HG02970 (cell line): ENCODE data around the gene RARRES1.

Source experiments
- ATAC-seq: cut with Tn5 transposase; IDR thresholded peaks from one replicate; pipeline ENCODE4 v1.9.1; 2021; ENCODE audit warnings: mild to moderate bottlenecking, moderate library complexity, moderate number of reproducible peaks; ENCODE audit not compliant: unreplicated experiment, low FRiP score

RARRES1 gene, protein sequence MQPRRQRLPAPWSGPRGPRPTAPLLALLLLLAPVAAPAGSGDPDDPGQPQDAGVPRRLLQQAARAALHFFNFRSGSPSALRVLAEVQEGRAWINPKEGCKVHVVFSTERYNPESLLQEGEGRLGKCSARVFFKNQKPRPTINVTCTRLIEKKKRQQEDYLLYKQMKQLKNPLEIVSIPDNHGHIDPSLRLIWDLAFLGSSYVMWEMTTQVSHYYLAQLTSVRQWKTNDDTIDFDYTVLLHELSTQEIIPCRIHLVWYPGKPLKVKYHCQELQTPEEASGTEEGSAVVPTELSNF

DNA sequence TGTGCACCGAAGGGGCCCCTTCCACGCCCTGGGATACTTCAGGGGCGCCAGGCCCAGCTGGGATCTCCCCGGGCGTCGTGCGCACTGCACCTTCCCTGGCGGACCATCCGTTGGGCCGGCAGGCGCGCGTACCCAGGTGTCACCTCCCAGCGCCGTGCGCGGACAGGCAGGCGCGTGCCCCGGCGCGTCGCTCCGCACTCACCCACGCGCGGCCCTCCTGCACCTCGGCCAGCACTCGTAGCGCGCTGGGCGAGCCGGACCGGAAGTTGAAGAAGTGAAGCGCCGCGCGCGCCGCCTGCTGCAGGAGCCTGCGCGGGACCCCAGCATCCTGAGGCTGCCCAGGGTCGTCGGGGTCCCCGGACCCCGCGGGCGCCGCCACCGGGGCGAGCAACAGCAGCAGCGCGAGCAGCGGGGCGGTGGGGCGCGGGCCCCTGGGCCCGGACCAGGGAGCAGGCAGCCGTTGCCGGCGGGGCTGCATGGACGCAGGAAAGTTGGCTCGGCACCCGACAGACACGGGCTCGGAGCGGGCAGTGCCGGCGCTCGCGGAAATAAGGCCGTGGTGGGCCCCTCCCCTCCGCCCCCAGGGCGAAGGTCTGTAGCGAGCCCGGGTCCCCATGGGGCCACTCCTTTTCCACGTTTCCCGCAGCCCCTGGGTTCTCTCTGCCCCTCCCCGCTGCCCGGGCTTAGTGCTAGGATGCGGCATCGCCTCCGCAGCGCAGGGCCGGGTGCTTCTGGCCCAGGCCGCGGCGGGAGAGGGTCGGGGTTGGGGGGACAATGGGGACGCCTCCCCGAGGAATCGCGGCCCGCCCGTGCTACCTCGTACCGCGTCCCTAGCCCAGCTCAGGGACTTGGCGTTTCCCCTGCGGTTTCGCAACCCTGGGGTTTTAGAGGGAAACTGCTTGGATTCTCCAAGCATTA, at the start of gene RARRES1:
Gene RARRES1 (minus strand): TSS at position 520 of the 918 bp plus-strand sequence. CDS start 42 bp downstream, at position 478.
- ATAC-seq: peak; percentile 80

DNA sequence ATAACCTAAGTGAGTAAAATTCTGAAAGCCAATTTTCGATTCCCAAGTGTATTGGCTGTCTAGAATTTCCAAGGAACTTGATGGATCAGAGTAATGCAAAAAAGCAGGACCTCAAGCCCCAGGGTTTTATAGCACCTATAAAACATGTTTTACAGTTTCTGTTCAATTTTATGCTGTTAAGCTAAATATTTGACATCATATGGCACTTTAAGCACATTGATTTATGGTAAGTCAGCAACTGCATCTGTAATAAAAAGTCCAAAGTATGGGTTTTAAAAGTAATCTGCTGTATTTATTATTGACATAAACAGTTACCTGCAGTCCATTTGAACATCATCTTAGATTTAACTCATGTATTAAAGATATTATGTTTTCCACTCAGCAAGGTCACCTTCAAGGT, 49.6 kb upstream of the RARRES1 start:
- ATAC-seq: no peak

DNA sequence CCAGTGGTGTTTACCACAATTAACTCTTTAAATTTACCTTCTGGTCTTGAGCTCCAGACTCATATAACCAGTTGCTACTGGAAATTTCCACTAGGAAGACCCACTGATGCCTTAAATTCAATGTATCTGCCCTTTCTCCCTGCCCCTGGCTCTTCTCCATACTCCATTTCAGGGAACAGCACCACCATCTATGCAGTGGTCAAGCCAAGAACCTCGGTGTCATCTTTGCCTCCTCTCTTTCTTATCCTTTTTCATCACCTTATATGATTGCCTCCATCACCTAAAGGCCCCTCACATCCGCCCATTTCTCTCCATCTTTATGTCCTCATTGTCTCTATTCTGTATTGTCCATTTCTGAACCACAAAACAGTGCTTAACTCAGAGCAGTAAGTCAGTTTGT, 48.9 kb upstream of the RARRES1 start:
- ATAC-seq: no peak

DNA sequence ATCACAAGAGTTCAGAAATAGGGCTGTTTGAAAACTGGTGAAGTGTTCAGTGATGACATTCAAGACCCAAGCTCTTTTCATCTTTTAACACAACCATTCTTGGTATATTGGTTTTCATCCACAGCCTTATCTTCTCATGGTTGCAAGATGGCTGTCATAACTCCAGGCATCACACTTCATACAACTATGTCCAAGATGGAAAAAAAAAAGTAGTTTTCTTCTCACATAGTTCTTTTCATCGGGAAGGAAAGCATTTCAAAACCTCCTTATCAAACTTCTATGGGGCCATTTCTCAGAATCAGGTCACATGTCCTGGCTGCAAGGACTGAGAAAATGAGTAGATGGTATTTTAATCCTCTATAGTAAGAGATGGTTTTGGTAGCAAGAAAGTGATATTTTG, 48.5 kb upstream of the RARRES1 start:
- ATAC-seq: no peak

DNA sequence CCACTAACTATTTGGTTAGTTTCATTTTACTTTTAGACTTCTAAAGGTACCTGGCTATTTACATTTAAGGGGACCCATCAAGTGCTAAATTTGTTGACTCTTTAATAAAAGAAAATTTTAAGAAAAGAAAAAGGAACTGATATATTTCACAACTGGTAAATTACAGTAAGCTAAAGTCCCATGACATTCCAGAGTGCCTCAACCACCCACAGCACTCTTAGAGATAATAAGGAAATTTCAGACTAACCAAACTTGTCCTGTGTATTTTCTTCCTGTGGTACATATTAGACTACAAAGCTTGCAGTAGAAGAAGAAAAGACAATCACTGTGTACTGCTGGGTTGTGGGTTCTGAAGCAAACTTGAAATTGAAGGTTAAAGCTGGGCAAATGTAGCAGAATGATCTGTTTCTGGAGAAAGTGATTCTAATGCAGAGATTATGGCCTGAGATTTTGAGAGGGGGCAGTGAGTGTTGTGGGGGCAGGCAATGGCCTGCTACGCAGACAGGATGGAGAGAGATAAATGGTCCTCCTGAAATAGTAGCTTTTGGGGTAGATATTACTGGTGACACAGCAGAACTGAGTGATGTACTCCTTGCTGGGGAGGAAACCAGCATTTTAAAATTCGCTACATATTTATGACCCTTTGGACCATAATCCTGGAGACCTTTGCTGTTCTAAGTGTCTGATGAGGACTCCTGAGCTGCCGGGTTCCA, 45.1 kb upstream of the RARRES1 start:
- ATAC-seq: no peak

DNA sequence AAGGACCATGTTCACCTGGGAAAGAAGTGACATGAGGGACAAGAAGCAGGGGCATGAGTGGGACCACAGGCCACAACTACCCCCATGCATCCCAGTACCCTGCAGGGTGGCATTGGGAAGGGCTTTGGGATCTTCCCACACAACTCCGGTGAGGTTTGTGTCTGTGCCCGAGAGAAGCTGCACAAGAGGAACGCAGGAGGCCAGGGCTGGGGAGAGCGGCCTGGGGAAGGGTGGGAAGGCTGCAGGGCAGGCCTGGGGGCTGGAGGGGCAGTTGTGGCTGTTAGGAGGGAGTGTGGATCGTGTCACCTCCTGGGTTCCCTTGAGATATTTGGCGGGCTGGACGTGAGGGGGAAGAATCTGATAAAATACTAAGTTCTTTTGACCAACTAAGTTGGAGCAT, 44.3 kb upstream of the RARRES1 start:
- no peak for ATAC-seq

DNA sequence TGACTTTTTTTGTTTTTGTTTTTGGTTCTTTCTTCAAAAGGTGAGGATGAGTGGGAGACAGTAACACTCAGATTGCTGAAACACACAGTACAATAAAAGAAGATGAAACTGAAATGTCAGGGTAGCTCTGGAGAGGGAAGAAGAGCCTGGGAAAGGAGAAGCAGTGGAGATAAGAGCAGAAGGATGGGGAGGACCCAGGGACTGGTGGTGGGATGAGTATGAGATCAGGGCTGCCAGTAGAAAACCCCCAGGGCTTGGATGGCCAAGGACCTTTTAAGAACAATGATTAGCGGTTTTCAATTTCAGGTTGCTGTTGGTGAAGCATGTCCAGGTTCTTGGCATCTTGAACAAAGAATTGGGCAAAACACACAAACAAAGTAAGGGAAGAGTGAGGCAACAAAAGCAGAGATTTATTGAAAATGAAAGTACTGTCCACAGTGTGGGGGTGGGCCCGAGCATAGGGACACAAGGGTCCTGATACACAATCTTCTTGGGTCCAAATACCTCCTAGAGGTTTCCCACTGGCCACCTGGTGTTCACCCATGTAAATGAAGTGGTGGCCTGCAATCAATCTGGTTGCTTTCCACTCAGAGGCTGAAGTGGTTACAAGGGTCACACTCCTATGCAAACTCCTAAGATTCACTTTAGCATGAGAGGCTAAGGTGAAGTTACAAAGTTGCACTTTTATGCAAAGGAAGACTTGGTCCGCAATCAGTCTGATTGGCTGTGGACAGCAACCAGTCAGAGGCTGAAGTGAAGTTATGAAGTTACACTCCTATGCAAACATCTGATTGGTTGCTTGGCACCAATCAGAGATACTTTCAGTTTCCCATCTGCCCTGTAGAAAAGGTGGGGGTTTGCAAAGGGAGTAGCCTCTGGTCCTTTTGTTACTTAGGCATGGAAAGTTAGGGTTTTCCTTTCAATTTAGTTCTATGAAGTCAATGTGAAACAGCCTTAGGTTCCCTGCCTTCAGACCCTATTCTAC, 43.5 kb upstream of the RARRES1 start:
- ATAC-seq: no peak

DNA sequence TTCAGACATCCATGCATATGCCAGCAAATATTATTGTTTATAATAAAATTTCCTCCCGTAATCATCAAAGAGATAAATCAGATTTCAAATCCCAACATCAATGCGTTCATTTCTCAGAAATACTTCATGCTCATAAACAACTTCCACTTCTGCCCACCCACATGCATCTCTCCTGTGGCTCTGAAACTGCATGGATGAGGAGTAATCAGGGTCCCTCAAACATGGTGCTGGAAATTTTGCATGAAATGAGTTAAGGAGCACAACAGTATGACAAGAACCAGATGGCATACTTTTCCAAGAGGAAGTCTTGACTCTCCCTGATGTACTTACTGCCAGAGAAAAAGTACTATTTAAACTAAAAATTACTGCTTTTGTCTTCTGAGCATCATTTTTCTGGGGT, 42.7 kb upstream of the RARRES1 start:
- no peak for ATAC-seq

DNA sequence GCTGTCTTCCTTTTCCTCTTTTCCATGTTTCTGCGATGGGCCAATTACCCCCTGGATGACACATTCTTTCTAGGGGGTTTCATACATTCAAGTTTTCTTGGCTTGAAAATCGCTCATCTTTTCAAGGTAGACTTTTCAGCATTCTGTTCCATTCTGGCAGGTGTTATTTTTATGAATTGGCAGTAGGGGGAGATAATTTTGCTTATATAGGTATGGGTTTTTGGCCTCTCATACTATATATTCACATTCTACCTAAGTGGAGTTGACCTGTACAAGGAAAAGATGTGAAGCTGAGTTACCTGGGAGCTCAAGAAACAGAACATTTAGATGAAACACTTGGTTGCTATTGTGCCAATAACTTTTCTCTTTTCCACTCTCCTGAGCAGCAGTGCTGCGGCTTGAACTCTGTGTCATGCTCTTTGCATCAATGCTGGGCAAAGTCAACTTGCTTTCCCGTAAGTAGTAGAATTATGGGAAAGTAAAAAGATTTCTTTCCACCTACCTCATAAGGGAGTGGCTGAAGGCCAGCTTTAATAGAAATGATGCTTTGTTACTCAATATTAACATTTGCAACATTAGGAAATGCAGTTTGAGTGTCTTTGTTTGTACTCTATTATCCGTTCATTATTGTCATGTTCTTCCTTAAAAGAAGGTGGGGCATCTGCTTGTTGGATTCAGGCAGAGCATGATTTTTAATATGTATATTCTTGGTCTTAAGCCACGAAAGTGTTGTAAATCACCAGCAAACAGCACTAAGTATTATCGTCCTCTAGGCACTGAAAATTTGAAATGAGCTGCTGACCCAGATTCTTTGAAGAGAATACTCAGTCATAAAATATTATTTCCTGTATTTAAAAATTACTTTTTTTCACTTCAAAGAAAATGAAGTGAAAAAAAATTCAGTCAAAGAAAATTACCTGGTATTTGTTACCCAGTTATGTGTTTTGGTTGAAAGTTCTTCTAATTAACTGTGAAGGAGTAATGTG, 41.9 kb upstream of the RARRES1 start:
- no peak for ATAC-seq

DNA sequence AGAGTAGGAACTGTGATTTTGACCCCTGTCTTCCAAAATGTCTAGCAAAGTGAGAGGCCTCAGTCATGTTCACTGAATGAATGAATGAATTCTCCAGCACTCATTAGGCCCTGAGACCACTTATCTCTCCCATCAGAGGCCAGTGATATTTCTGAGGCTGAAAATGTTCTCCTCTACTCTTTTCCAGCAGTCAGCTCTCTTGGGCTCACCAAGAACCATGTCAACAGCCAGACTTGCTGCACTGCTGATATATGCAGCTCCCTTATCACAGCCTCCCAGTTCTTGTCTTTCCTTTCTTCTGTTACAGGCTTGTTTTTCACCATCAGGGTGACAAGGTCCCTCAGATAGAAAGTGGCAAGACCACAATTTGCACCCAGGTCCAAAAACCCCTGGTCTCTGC, 40.9 kb upstream of the RARRES1 start:
- no peak for ATAC-seq

DNA sequence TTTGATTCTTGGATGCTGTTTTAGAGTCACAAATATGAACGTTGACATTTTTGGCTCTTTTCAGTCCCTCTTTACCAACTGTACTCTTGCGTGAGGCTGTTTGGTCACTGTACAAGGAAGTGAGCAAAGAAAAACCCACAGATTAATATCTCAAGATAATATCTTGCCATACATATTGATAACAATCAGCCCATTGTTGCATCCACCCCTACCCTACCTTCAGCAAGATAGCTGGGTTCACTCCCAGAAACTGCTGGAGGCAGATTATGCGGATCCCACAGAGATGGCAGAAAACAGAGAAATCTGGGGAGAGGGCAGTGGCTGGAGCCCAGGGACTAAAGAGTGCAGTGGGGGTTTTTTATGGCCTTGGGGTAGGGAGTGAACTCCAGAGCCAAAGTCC, 39.7 kb upstream of the RARRES1 start:
- ATAC-seq: no peak

DNA sequence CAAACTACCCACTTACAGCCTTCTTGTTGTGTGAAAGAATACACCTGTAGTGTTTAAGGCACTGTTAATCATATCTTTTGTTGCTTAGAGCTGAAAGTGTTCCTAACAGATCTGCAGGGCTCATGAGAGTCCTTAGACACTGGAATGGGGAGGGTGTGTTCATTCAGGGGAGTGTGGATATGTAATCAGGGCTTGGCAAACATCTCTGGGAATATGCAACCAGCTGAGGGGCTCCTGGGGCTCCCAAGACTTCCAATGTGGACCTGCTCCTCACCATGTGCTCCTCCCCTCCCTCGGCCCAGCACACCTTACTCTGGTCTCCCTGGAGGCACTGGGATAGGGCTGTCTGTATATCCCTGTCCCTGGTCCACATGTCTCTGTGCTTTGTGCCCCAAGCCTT, 39.3 kb upstream of the RARRES1 start:
- no peak for ATAC-seq

DNA sequence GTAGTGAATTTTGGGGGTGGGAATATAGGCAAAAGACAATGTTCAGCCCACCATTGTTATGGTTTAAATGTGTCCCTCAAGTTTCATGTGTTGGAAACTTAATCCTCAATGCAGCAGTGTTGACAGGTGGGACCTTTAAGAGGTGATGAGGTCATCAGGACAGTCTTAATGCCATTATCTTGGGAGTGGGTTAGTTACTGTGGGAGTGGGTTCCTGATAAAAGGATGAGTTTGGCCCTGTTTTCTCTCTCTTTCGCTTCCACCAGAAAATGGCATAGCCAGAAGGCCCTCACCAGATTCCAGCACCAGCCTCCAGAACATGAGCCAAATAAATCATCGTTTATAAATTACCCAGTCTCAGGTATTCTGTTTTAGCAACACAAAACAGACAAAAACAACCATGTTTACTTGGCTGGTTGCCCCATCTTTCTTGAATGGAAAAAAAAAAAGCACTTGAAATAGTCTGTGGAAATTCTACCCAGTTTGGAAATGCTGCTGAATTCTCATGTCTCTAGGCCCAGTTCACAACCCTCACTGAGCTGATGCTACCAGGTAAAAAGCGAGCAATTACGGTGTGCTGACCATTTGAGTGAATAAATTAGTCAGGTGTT, 38.6 kb upstream of the RARRES1 start:
- ATAC-seq: no peak

DNA sequence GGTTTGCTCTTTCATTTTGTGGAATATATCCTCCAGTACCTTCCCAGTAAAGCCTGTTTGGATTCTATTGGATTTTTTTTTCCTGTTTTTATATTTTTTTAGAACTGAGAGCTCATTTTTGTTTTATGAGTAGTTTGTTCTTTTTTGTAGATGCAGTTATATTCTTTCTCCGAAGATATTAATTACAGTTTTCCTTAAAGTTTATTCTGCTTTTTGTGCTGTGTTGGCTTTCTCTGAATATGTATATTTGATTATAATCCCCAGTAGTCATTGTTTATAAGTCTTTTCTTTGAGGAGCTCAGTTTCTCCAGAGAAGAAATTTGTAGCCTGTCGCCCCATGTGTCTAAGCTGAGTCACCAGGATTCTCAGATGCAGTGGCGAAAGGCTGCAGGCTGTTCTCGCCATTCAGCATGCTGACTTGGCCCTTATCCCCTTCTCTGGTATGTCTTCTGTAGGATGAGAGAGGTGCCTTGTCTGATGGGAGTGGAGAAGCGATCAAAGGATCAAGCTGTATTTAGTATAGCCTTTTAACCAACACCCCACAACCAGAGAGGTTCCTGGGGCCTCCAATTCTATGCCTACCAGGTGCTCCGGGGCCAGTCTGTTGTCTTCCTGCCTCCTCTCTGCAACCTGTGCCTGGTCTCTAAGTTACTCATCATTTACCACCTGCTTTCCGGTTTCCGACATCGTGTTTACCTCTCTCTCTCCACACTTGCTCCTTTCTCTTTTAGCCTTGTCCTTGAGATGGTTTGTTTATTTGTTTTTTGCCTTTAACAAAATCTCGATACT, 37.9 kb upstream of the RARRES1 start:
- ATAC-seq: no peak

DNA sequence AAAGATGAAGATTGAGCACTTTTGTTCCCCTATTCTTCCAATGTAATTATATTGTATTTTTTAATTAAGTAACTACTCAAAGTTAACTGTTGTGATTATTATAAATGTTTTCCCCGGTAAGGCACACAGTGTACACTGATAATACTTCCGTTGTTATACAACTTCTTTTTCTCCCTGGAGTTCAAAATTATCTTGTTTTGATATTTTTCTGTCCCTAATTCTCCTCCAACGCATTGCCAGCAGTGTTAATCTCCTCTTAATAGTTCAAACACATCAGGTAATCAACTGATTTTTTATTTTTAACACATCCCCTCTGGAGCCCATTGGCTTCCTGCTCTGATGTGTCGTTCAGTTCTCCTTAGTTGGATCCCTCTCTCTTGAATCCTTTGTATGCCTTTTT, 37.3 kb upstream of the RARRES1 start:
- ATAC-seq: no peak

DNA sequence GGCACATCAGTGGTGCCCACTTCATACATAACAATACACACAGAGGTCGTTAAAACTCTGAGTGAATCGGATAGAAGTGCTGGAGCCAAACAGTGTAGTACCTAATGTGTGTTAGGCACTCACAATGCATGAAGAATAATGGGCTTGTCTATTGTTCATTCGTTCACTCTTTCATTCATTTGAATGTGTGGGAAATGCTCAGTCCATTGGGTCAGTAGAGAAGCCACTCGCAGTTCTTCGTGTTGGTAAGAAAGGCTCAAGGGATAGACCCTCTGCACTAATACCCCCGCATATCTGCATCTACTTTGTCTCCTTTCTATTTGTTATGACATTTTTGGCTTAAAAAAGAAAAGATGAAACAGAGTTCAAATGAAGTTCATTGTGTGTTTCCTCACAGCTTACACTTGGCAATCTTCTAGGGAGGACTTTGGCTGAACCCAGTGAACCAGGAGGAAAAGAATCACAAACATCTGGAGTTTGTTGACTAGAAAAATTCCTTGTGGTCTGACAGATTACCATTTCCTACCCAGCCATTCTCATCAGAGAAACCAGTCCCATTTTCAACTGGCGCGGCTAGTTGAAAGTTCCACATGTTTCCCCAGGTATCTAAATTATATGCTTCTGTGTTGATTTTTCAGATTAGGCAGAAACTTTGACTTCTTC, 36.8 kb upstream of the RARRES1 start:
- ATAC-seq: no peak

DNA sequence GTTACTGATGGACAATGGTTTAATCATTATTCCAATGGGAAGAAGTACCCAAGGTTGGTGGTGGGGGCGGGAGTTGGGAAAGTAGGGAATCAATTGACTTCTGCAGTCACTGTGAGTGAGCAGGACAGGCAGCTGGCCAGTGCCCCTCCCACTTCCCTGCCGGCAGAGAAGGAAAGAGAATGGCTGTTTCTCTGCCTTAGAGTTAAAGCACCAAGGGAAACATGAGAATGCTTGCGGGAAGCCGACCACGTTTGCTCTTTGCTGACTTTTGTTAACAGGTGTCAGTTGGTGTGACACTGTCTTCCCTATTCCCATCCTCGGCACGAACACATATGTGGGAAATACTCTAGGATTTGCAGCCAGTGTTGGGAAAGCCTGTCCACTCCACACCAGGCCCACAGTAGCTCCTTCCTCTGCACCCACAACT, 36.1 kb upstream of the RARRES1 start:
- ATAC-seq: no peak
